NCI-H345 treated with DMSO at 0.1 percent for 48 hours (cell line): ENCODE measurements around the gene PTPRN2.
"Not testable (repeated sequence)": the region's sequence is repeated elsewhere in the genome, so short reads cannot be mapped to it uniquely, and the experiment has no call there.

ENCODE experiments used
- DNase-seq: peaks from one replicate; lab custom pipeline; 2025; ENCODE audit not compliant: unreplicated experiment; lab: John Stamatoyannopoulos, UW

The PTPRN2 gene

GRCh38 chr7:157928171-157928794 is 659.3 kb downstream of the PTPRN2 start:
- DNase-seq = no peak

GRCh38 chr7:157927313-157927925 is 660.2 kb downstream of the PTPRN2 start:
- DNase-seq = no peak

GRCh38 chr7:157926521-157927150 is 661.0 kb downstream of the PTPRN2 start:
- DNase-seq = no peak

- no peak for DNase-seq
Observed at GRCh38 chr7:157926107-157926506, 661.5 kb downstream of the PTPRN2 start.

- DNase-seq = no peak
Observed at GRCh38 chr7:157925383-157925875, 662.2 kb downstream of the PTPRN2 start.

GRCh38 chr7:157923903-157924630 is 663.6 kb downstream of the PTPRN2 start:
- DNase-seq = no peak

GRCh38 chr7:157922576-157922975 is 665.0 kb downstream of the PTPRN2 start:
- no peak for DNase-seq

- no peak for DNase-seq
Observed at GRCh38 chr7:157918326-157919080, 669.1 kb downstream of the PTPRN2 start.

- no peak for DNase-seq
Observed at GRCh38 chr7:157916946-157917640, 670.5 kb downstream of the PTPRN2 start.

GRCh38 chr7:157910446-157910845 is 677.2 kb downstream of the PTPRN2 start:
- no peak for DNase-seq

- not testable (repeated sequence) for DNase-seq
Observed at GRCh38 chr7:157910045-157910444, 677.6 kb downstream of the PTPRN2 start.

- no peak for DNase-seq
Observed at GRCh38 chr7:157909370-157909769, 678.3 kb downstream of the PTPRN2 start.

- no peak for DNase-seq
Observed at GRCh38 chr7:157908006-157908782, 679.4 kb downstream of the PTPRN2 start.

- DNase-seq = no peak
Observed at GRCh38 chr7:157907091-157907490, 680.5 kb downstream of the PTPRN2 start.

- no peak for DNase-seq
Observed at GRCh38 chr7:157906583-157906982, 681.0 kb downstream of the PTPRN2 start.

- no peak for DNase-seq
Observed at GRCh38 chr7:157905651-157906461, 681.8 kb downstream of the PTPRN2 start.

- DNase-seq = no peak
Observed at GRCh38 chr7:157904866-157905570, 682.6 kb downstream of the PTPRN2 start.

GRCh38 chr7:157904211-157904865 is 683.3 kb downstream of the PTPRN2 start:
- DNase-seq = no peak
